KMS-11 (cell line): ENCODE measurements around the gene GLP2R.
"Not testable (repeated sequence)": the region's sequence is repeated elsewhere in the genome, so short reads cannot be mapped to it uniquely, and the experiment has no call there.

ENCODE experiments used
- H2AFZ ChIP-seq: fragments of 200-600 bp; sonication (generic); 2 replicates; pipeline ENCODE4 v1.6.1; 2016; ENCODE audit warnings: antibody characterized with exemption, mixed run types, low read depth
- H3K27ac ChIP-seq: fragments of 200-600 bp; sonication (generic); 2 replicates; pipeline ENCODE4 v1.6.1; 2016; ENCODE audit warnings: mild to moderate bottlenecking, mixed run types
- H3K27me3 ChIP-seq: fragments of 200-600 bp; sonication (generic); 2 replicates; pipeline ENCODE4 v1.6.1; 2017; ENCODE audit warnings: mild to moderate bottlenecking, low read depth, mixed run types, moderate library complexity; ENCODE audit not compliant: insufficient read depth
- H3K36me3 ChIP-seq: fragments of 200-600 bp; sonication (generic); 2 replicates; pipeline ENCODE4 v1.6.1; 2017; ENCODE audit warnings: mild to moderate bottlenecking, mixed run types; ENCODE audit not compliant: insufficient read depth
- H3K4me1 ChIP-seq: fragments of 200-600 bp; sonication (generic); 2 replicates; pipeline ENCODE4 v1.6.1; 2016; ENCODE audit warnings: mild to moderate bottlenecking, low read depth, mixed run types; ENCODE audit not compliant: poor library complexity, severe bottlenecking
- H3K4me2 ChIP-seq: fragments of 200-600 bp; sonication (generic); 2 replicates; pipeline ENCODE4 v1.7.0; 2016; ENCODE audit warnings: mild to moderate bottlenecking, mixed run types
- H3K4me3 ChIP-seq: fragments of 200-600 bp; sonication (generic); IDR thresholded peaks from 2 replicates; pipeline ENCODE4 v1.6.1; 2017; ENCODE audit warnings: low read depth, low read length, mixed read lengths; ENCODE audit not compliant: insufficient read depth
- H3K79me2 ChIP-seq: fragments of 200-600 bp; sonication (generic); 2 replicates; pipeline ENCODE4 v1.6.1; 2016; ENCODE audit warnings: low read depth, mixed run types; ENCODE audit not compliant: insufficient read depth
- H3K9ac ChIP-seq: fragments of 200-600 bp; sonication (generic); 2 replicates; pipeline ENCODE4 v1.6.1; 2016; ENCODE audit warnings: mild to moderate bottlenecking, mixed run types
- H4K20me1 ChIP-seq: fragments of 200-600 bp; sonication (generic); 2 replicates; pipeline ENCODE4 v1.6.1; 2016; ENCODE audit warnings: mild to moderate bottlenecking, mixed run types; ENCODE audit not compliant: insufficient read depth
- TF ChIP-seq, protein P1 (sequence below): fragments of 200-600 bp; sonication (generic); conservative IDR thresholded peaks from 2 replicates; pipeline ENCODE4 v1.6.1; 2017; ENCODE audit warnings: low read depth, mild to moderate bottlenecking, antibody characterized with exemption, low read length, moderate library complexity, mixed read lengths

Gene GLP2R

GRCh38 chr17:9917801-9918200 is 92.1 kb downstream of the GLP2R start:
- TF ChIP-seq, protein P1, sequence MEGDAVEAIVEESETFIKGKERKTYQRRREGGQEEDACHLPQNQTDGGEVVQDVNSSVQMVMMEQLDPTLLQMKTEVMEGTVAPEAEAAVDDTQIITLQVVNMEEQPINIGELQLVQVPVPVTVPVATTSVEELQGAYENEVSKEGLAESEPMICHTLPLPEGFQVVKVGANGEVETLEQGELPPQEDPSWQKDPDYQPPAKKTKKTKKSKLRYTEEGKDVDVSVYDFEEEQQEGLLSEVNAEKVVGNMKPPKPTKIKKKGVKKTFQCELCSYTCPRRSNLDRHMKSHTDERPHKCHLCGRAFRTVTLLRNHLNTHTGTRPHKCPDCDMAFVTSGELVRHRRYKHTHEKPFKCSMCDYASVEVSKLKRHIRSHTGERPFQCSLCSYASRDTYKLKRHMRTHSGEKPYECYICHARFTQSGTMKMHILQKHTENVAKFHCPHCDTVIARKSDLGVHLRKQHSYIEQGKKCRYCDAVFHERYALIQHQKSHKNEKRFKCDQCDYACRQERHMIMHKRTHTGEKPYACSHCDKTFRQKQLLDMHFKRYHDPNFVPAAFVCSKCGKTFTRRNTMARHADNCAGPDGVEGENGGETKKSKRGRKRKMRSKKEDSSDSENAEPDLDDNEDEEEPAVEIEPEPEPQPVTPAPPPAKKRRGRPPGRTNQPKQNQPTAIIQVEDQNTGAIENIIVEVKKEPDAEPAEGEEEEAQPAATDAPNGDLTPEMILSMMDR: no peak
- H4K20me1 ChIP-seq: no peaks in the 10 kb centered on the region

GRCh38 chr17:9918352-9918751 is 92.6 kb downstream of the GLP2R start:
- Histone ChIP-seq H3K9ac (no peak overlapping the region), H3K4me3 (no peak overlapping the region), H4K20me1 (no peaks in the 10 kb centered on the region), H3K27me3 (no peaks in the 10 kb centered on the region), H3K79me2 (no peaks in the 10 kb centered on the region), H2AFZ (no peak overlapping the region), H3K4me1 (no peaks in the 10 kb centered on the region), H3K4me2 (no peak overlapping the region), H3K27ac (no peak overlapping the region), H3K36me3 (no peaks in the 10 kb centered on the region)
- TF ChIP-seq, protein P1: no peak

More at GRCh38 chr17:9917801-9918200, 92.1 kb downstream of the GLP2R start:
- Histone ChIP-seq H2AFZ (no peak overlapping the region), H3K9ac (no peak overlapping the region), H3K27me3 (no peaks in the 10 kb centered on the region), H3K36me3 (no peaks in the 10 kb centered on the region), H3K4me2 (no peak overlapping the region), H3K4me3 (no peak overlapping the region), H3K27ac (no peak overlapping the region), H3K4me1 (no peaks in the 10 kb centered on the region), H3K79me2 (no peaks in the 10 kb centered on the region)

- Histone ChIP-seq H3K27ac (no peak overlapping the region), H3K4me3 (no peak overlapping the region), H4K20me1 (no peaks in the 10 kb centered on the region), H2AFZ (no peak overlapping the region), H3K79me2 (no peaks in the 10 kb centered on the region), H3K9ac (no peak overlapping the region), H3K27me3 (no peaks in the 10 kb centered on the region), H3K4me2 (no peak overlapping the region), H3K4me1 (no peaks in the 10 kb centered on the region), H3K36me3 (no peaks in the 10 kb centered on the region)
- TF ChIP-seq, protein P1: no peak
These were observed 93.2 kb downstream of the GLP2R start for GRCh38 chr17:9918804-9919352.

DNA sequence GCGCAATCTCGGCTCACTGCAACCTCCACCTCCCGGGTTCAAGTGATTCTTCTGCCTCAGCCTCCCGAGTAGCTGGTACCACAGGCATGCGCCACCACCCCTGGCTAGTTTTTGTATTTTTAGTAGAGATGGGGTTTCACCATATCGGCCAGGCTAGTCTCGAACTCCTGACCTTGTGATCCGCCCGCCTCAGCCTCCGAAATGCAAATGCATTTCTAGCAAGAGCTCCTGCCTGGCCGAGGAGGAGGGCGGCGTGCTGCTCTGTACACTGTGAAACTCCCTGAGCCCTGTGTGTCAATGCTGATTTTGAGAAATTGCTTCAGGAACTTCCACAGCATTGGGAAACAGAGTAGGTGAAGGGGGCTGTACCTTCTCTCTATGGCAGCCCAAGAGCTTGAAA is 95.5 kb downstream of the GLP2R start:
- not testable (repeated sequence) for H3K4me1 ChIP-seq, H3K9ac ChIP-seq, H3K27me3 ChIP-seq, H4K20me1 ChIP-seq, H3K4me2 ChIP-seq, H3K79me2 ChIP-seq, H2AFZ ChIP-seq, H3K27ac ChIP-seq, H3K4me3 ChIP-seq, H3K36me3 ChIP-seq

DNA sequence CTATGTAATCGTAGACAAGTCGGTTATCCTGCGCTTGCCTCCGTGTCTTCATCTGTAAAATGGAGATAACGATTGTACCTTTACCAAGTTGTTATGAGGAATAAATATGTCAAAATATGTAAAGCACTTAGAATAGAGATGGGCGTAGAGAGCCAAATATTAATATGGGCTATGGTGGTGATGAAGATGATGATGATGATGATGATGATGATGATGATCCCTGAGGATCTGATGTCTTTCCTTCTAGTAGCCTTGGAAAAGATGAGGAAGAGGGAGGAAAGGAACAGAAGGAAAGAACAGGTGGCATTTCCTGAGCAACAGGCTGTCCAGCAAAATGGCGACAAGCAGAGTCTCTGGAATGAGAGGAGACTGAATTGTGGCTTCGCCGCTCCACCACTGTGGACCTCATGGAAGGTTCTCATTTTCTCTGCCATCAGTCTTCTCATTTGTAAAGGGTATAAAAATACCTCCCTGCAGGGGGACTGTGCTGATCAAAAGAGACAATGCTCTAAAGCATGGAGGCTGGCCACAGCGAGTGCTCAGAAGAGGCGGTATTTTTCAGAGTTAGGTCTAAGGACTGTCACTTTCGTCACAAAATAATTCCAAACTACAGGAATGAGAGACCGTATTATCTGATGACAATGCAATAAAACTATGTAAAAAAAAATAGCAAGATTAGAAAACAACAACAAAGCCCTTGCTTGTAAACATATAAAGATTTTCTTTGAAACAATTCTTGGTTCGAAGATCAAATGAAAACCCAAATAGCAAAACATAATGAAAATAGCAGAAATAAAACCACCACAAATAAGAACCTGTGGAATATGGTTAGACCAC is 96.5 kb downstream of the GLP2R start:
- no peaks in the 10 kb centered on the region for H3K79me2 ChIP-seq
- TF ChIP-seq, protein P1: no peak
- H3K4me3 ChIP-seq: no peak overlapping the region
- no peaks in the 10 kb centered on the region for H3K36me3 ChIP-seq
- H3K27me3 ChIP-seq: no peaks in the 10 kb centered on the region
- H4K20me1 ChIP-seq: no peaks in the 10 kb centered on the region
- H2AFZ ChIP-seq: no peak overlapping the region
- H3K4me2 ChIP-seq: no peak overlapping the region
- H3K9ac ChIP-seq: no peak overlapping the region
- no peaks in the 10 kb centered on the region for H3K4me1 ChIP-seq
- H3K27ac ChIP-seq: no peak overlapping the region
